B cell (primary cell): ENCODE measurements around the gene KCNH1.

Experiments
- EZH2 ChIP-seq: IDR thresholded peaks from 2 replicates; pipeline ENCODE4 v1.6.1; 2012; ENCODE audit warnings: borderline replicate concordance, low read depth, mild to moderate bottlenecking, moderate library complexity, low read length; ENCODE audit not compliant: insufficient read depth, poor library complexity, severe bottlenecking
- TF ChIP-seq, protein P1 (sequence below): fragments of 200-600 bp; IDR thresholded peaks from one replicate; pipeline ENCODE4 v1.8.0; 2022; ENCODE audit warnings: antibody characterized with exemption, mild to moderate bottlenecking

DNA sequence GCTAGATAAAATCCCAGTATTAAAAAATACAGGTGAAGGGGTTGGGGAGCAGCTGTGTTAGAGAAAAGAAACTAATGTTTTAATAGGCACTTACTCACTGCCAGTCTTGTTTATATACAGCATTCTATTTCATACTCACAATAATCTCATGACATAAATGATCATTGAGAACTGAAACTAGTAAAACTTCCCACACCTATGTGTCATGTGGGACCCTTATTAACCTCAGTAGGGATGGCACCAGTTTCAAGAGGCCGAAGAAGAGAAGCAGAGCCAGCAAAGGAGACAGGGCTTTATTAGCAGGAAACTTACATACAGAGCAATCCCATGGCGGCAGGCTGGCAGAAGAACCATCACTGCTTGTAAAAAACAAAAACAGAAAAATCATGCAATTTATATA lies 48.8 kb upstream of the KCNH1 start:
- TF ChIP-seq, protein P1, sequence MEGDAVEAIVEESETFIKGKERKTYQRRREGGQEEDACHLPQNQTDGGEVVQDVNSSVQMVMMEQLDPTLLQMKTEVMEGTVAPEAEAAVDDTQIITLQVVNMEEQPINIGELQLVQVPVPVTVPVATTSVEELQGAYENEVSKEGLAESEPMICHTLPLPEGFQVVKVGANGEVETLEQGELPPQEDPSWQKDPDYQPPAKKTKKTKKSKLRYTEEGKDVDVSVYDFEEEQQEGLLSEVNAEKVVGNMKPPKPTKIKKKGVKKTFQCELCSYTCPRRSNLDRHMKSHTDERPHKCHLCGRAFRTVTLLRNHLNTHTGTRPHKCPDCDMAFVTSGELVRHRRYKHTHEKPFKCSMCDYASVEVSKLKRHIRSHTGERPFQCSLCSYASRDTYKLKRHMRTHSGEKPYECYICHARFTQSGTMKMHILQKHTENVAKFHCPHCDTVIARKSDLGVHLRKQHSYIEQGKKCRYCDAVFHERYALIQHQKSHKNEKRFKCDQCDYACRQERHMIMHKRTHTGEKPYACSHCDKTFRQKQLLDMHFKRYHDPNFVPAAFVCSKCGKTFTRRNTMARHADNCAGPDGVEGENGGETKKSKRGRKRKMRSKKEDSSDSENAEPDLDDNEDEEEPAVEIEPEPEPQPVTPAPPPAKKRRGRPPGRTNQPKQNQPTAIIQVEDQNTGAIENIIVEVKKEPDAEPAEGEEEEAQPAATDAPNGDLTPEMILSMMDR, result no peak
- TF ChIP-seq EZH2, result no peak
